HepG2 (cell line): Measurements from ENCODE around the gene DENND4B. TPM values are rescaled to one million over a fixed set of nuclear protein-coding genes. Genes with fewer than 3 reads are reported as not detected.
A peak's percentile ranks its signal among the peaks of the same experiment; 100 is the strongest.

Source experiments
- HCFC1 ChIP-seq: fragments of 150-350 bp; IDR thresholded peaks from 2 replicates; pipeline ENCODE4 v1.6.1; 2014; ENCODE audit warnings: low read depth, low read length
- KAT7 ChIP-seq: IDR thresholded peaks from 2 replicates; pipeline ENCODE4 v1.6.1; 2018; ENCODE audit warnings: borderline replicate concordance, missing compliant biosample characterization
- KDM5A ChIP-seq: fragments of 200-600 bp; sonication (generic); IDR thresholded peaks from 2 replicates; pipeline ENCODE4 v1.7.0; 2018; ENCODE audit warnings: antibody characterized with exemption, mild to moderate bottlenecking, low read length, borderline replicate concordance
- NAIF1 ChIP-seq: sonication (generic); formaldehyde crosslinking; IDR thresholded peaks from 2 replicates; pipeline ENCODE4 v1.5.0; 2020; ENCODE audit warnings: mild to moderate bottlenecking, missing genetic modification reagents, borderline replicate concordance
- NBN ChIP-seq: fragments of 450-650 bp; conservative IDR thresholded peaks from 2 replicates; pipeline ENCODE4 v1.6.1; 2017
- NFRKB ChIP-seq: fragments of 450-650 bp; IDR thresholded peaks from 2 replicates; pipeline ENCODE4 v1.6.1; 2017
- POLR2G ChIP-seq: fragments of 200-400 bp; formaldehyde crosslinking; IDR thresholded peaks from 2 replicates; pipeline ENCODE4 v1.6.1; 2018; ENCODE audit warnings: mild to moderate bottlenecking, low read depth, low read length, moderate library complexity
- PRMT3 ChIP-seq: sonication (generic); formaldehyde crosslinking; IDR thresholded peaks from 2 replicates; pipeline ENCODE4 v1.8.1; 2022; ENCODE audit warnings: low read depth, mild to moderate bottlenecking, moderate library complexity, missing genetic modification reagents, borderline replicate concordance
- RBM22 ChIP-seq: fragments of 200-400 bp; formaldehyde crosslinking; optimal IDR thresholded peaks from 2 replicates; pipeline ENCODE3; 2017; ENCODE audit warnings: mild to moderate bottlenecking, low read length, moderate library complexity
- SIX1 ChIP-seq: sonication (generic); formaldehyde crosslinking; IDR thresholded peaks from 2 replicates; pipeline ENCODE4 v1.4.0; 2020; ENCODE audit warnings: missing genetic modification reagents, borderline replicate concordance
- SP4 ChIP-seq: sonication (generic); formaldehyde crosslinking; IDR thresholded peaks from 2 replicates; pipeline ENCODE4 v1.8.1; 2023; ENCODE audit warnings: mild to moderate bottlenecking, missing genetic modification reagents
- ZFY ChIP-seq: sonication (generic); formaldehyde crosslinking; IDR thresholded peaks from 2 replicates; pipeline ENCODE4 v1.4.0; 2020; ENCODE audit warnings: missing genetic modification reagents
- ZNF234 ChIP-seq: sonication (generic); formaldehyde crosslinking; conservative IDR thresholded peaks from 2 replicates; pipeline ENCODE4 v1.5.1; 2020; ENCODE audit warnings: mild to moderate bottlenecking, missing genetic modification reagents
- ZNF430 ChIP-seq: sonication (generic); formaldehyde crosslinking; IDR thresholded peaks from 2 replicates; pipeline ENCODE4 v1.9.0; 2021; ENCODE audit warnings: mild to moderate bottlenecking, missing genetic modification reagents
- ZNF556 ChIP-seq: sonication (generic); formaldehyde crosslinking; IDR thresholded peaks from 2 replicates; pipeline ENCODE4 v1.4.0; 2020; ENCODE audit warnings: mild to moderate bottlenecking, missing genetic modification reagents, borderline replicate concordance
- ZNF558 ChIP-seq: sonication (generic); formaldehyde crosslinking; IDR thresholded peaks from 2 replicates; pipeline ENCODE4 v1.9.0; 2022; ENCODE audit warnings: mild to moderate bottlenecking, missing genetic modification reagents, borderline replicate concordance
- ZNF564 ChIP-seq: sonication (generic); formaldehyde crosslinking; IDR thresholded peaks from 2 replicates; pipeline ENCODE4 v1.8.1; 2023; ENCODE audit warnings: mild to moderate bottlenecking, missing genetic modification reagents
- ZNF616 ChIP-seq: sonication (generic); formaldehyde crosslinking; IDR thresholded peaks from 2 replicates; pipeline ENCODE4 v1.5.0; 2020; ENCODE audit warnings: low read depth, mild to moderate bottlenecking, missing genetic modification reagents
- ZNF619 ChIP-seq: sonication (generic); formaldehyde crosslinking; IDR thresholded peaks from 2 replicates; pipeline ENCODE4 v1.4.0; 2020; ENCODE audit warnings: mild to moderate bottlenecking, missing genetic modification reagents
- ZNF891 ChIP-seq: sonication (generic); formaldehyde crosslinking; IDR thresholded peaks from 2 replicates; pipeline ENCODE4 v1.5.0; 2020; ENCODE audit warnings: mild to moderate bottlenecking, missing genetic modification reagents
- polyA plus RNA-seq, 8 experiments: library from polyadenylated mRNA; depleted of rRNA in 3 of 8; stranded (reverse) in 7 of 8; unstranded in 1 of 8; fragments of >200 nt; fragmentation: Illumina TruSeq in 4 of 8; extraction: Trizol in 4 of 8; gene quantifications; 2 replicates each; pipeline versions ENCODE4 v1.2.1 to v1.2.3, GENCODE V29; 2011 to 2016; ENCODE audit warnings: low read depth in 4 of 8, missing spikeins in 1 of 8, mixed read lengths in 1 of 8; ENCODE audit not compliant: insufficient read depth in 1 of 8
- total RNA-seq, 5 experiments: library from RNA; depleted of rRNA; stranded (reverse); fragments of >200 nt; fragmentation: Illumina TruSeq; extraction: Trizol; gene quantifications; 2 replicates each; pipeline ENCODE4 v1.2.3, GENCODE V29; 2016; ENCODE audit warnings: low read depth in 1 of 5
- TF ChIP-seq, protein P1 (sequence below): sonication (generic); formaldehyde crosslinking; IDR thresholded peaks from 2 replicates; pipeline ENCODE4 v1.4.0; 2020; ENCODE audit warnings: missing genetic modification reagents, low read depth, mild to moderate bottlenecking, borderline replicate concordance
- TF ChIP-seq, protein P2 (sequence below): sonication (generic); formaldehyde crosslinking; conservative IDR thresholded peaks from 2 replicates; pipeline ENCODE4 v1.8.0; 2022; ENCODE audit warnings: missing genetic modification reagents
- TF ChIP-seq, protein P3 (sequence below): sonication (generic); formaldehyde crosslinking; IDR thresholded peaks from 2 replicates; pipeline ENCODE4 v1.5.0; 2020; ENCODE audit warnings: mild to moderate bottlenecking, missing genetic modification reagents
- TF ChIP-seq, protein P4 (sequence below): sonication (generic); formaldehyde crosslinking; IDR thresholded peaks from 2 replicates; pipeline ENCODE4 v1.8.1; 2023; ENCODE audit warnings: mild to moderate bottlenecking, missing genetic modification reagents

The DENND4B gene
- total and polyA plus RNA-seq, 2 of the 13 experiments (the other 11 are each of a cell fraction or from before 2014, with no cell fraction given): 15.1 to 20.3 TPM

DNA sequence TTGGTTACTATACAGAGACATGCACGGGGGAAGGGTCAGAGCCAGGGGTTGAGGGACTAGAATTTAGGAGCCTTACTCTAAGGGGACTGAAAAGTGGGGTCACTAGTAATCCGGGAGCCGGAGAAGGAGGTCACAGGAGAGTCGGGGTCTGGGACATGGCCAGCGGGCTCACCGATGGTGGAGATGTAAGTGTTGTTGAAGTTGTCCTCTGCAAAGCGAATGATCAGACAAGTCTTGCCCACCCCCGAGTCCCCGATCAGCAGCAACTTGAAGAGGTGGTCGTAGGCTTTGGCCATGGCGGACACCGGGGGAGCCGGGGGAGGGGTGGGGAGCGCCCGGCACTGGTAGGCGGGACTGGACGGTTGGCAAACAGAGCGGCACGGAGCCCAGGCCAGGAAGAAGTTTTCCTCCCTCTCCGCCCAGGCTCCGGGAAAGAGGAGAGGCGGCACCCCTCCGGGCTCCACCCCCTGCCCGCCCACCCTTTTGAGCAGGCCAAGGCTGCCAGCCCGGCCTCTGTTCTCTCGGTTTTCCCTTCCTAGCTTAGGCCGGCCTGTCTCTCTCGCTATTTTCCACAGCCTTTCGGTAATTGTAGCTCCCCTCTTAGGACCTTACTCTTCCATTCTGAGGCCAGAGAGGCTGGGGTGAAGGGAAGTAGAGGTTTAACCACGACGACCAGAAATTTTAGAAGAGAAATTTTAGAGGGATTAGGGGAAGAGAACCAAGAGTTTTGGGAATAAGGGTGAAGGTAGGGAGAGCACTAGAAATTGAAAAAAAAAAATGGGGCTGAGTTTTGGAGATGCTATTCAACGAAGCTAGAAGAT, 39.6 kb upstream of the DENND4B start, which contains the start of gene RAB13 (continued):
- TF ChIP-seq, protein P1, sequence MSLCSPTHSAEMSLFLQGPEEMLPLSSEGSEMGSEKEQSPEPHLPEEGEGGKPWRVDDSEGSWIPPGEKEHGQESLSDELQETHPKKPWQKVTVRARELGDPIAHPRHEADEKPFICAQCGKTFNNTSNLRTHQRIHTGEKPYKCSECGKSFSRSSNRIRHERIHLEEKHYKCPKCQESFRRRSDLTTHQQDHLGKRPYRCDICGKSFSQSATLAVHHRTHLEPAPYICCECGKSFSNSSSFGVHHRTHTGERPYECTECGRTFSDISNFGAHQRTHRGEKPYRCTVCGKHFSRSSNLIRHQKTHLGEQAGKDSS: 0 out of 2 replicates have a peak, but pooled peaks have one; percentile 37
- TF ChIP-seq, protein P2, sequence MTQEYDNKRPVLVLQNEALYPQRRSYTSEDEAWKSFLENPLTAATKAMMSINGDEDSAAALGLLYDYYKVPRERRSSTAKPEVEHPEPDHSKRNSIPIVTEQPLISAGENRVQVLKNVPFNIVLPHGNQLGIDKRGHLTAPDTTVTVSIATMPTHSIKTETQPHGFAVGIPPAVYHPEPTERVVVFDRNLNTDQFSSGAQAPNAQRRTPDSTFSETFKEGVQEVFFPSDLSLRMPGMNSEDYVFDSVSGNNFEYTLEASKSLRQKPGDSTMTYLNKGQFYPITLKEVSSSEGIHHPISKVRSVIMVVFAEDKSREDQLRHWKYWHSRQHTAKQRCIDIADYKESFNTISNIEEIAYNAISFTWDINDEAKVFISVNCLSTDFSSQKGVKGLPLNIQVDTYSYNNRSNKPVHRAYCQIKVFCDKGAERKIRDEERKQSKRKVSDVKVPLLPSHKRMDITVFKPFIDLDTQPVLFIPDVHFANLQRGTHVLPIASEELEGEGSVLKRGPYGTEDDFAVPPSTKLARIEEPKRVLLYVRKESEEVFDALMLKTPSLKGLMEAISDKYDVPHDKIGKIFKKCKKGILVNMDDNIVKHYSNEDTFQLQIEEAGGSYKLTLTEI (CRISPR knock-in tag): no peak
- no peak for TF ChIP-seq ZNF891 (CRISPR knock-in tag)
- TF ChIP-seq ZNF430 (CRISPR knock-in tag): no peak
- TF ChIP-seq ZNF564 (CRISPR knock-in tag): no peak
- no peak for TF ChIP-seq ZNF234 (CRISPR knock-in tag)
- no peak for TF ChIP-seq ZNF616 (CRISPR knock-in tag)
- TF ChIP-seq ZFY (CRISPR knock-in tag): peak; percentile 61
- no peak for TF ChIP-seq SIX1
- peak; percentile 28; the same call in 1 of the 2 replicates for TF ChIP-seq POLR2G
- TF ChIP-seq NAIF1: 0 out of 2 replicates have a peak, but pooled peaks have one; percentile 7
- 0 out of 2 replicates have a peak, but pooled peaks have one; percentile 14 for TF ChIP-seq ZNF619 (CRISPR knock-in tag)
- TF ChIP-seq PRMT3 (CRISPR knock-in tag): no peak
- no peak for TF ChIP-seq KAT7 (CRISPR knock-in tag)
- TF ChIP-seq NBN: no peak
- TF ChIP-seq NFRKB: no peak
- TF ChIP-seq KDM5A: peak; percentile 74; the same call in 1 of the 2 replicates
- TF ChIP-seq SP4 (CRISPR knock-in tag): no peak
- TF ChIP-seq ZNF556 (CRISPR knock-in tag): no peak
- no peak for TF ChIP-seq RBM22
- no peak for TF ChIP-seq HCFC1
- TF ChIP-seq, protein P3, sequence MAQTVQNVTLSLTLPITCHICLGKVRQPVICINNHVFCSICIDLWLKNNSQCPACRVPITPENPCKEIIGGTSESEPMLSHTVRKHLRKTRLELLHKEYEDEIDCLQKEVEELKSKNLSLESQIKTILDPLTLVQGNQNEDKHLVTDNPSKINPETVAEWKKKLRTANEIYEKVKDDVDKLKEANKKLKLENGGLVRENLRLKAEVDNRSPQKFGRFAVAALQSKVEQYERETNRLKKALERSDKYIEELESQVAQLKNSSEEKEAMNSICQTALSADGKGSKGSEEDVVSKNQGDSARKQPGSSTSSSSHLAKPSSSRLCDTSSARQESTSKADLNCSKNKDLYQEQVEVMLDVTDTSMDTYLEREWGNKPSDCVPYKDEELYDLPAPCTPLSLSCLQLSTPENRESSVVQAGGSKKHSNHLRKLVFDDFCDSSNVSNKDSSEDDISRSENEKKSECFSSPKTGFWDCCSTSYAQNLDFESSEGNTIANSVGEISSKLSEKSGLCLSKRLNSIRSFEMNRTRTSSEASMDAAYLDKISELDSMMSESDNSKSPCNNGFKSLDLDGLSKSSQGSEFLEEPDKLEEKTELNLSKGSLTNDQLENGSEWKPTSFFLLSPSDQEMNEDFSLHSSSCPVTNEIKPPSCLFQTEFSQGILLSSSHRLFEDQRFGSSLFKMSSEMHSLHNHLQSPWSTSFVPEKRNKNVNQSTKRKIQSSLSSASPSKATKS (CRISPR knock-in tag): no peak
- TF ChIP-seq, protein P4, sequence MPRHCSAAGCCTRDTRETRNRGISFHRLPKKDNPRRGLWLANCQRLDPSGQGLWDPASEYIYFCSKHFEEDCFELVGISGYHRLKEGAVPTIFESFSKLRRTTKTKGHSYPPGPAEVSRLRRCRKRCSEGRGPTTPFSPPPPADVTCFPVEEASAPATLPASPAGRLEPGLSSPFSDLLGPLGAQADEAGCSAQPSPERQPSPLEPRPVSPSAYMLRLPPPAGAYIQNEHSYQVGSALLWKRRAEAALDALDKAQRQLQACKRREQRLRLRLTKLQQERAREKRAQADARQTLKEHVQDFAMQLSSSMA (CRISPR knock-in tag): 0 out of 2 replicates have a peak, but pooled peaks have one; percentile 50
- 0 out of 2 replicates have a peak, but pooled peaks have one; percentile 21 for TF ChIP-seq ZNF558 (CRISPR knock-in tag)
